Head of caudate nucleus (tissue), 42 donors: ENCODE measurements around the gene UBTD1.
"Not testable (repeated sequence)": the region's sequence is repeated elsewhere in the genome, so short reads cannot be mapped to it uniquely, and the experiment has no call there.

Experiments
- DNase-seq, 42 donors: peaks; one replicate each; pipeline versions ENCODE4 v3.0.0 to v3.0.0-alpha.2; 2020 to 2021; ENCODE audit warnings: mixed read lengths in 7 of 42
- intact Hi-C: fragments of 100-400 bp; cut with DNase I; formaldehyde crosslinking; loops from one replicate; pipeline ENCODE4 v1.15.0; 2022

UBTD1 gene

DNA sequence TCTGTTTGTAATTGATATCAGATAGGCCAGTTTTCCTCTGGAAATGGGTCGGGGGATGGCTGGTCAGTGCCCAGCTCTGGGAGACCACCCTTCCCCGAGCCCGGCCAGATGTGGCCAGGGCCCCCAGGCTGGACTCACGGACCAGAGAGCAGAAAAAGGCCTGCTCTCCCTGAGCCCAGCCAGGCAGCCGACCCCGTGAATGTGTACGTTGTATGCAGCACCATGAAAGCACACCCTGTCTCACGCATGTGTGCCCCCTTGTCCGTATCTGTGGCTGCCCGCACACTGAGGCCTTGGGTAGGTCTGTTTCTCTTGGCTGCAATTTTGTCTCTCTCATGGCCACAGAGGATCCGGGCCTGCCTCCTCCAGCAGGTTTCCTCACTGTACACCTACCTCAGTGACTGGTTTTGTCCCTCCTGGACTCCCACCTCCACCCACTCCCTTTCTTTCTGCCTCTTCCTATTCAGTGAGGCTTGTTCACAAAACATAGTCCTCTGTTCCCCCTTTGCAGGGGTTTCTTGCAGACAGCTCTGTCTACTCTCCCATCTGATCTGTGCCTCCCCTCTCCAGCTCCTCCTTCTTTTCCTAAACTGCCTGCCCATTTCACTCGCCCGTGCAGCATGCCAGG lies 50.2 kb downstream of the UBTD1 start:
- intact Hi-C loops = no loop called here
- DNase-seq = peak in 1 of 42 donors; percentile 22

DNA sequence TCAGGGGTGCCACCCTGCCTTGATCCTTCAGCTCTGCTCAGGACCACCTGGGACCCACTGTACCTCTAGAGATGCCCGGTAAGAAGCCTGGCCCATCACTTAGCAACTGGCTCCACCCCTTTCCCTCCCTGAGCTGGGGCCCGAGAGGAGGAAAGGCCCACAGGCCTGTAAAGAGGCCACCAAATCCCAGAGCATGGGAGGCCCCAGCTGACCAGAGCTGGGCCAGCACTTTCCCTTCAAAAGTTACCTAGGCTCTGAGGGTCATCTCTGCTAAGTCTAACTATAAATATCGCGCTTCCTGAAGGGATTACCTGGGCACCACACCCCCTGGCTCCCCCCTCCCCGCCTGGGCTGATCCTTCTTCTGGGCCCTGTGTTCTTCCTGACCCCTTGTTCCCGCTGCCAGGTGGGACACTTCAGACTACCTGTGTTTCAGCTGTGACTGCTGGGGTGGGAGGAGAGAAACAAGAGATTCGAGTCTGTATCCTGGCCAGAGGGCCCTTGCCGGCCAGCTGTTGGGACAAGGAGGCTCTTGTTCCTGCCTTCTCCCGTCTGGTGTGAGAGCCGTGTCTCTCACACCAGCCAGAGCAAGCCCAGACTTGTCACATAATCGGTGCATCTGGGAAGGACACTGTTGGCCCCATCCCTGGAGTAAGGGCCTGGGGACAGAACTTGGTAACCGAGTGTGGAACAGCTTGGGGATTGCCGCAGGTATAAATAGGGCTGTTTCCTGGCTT lies 51.0 kb downstream of the UBTD1 start:
- DNase-seq = peak; percentile 28 to 87 (median 70)
- intact Hi-C loops = loop anchor here (5.0 kb wide), 3 partner anchors 47 to 102 kb away; partner anchors contain the start of genes EXOSC1 and ZDHHC16

DNA sequence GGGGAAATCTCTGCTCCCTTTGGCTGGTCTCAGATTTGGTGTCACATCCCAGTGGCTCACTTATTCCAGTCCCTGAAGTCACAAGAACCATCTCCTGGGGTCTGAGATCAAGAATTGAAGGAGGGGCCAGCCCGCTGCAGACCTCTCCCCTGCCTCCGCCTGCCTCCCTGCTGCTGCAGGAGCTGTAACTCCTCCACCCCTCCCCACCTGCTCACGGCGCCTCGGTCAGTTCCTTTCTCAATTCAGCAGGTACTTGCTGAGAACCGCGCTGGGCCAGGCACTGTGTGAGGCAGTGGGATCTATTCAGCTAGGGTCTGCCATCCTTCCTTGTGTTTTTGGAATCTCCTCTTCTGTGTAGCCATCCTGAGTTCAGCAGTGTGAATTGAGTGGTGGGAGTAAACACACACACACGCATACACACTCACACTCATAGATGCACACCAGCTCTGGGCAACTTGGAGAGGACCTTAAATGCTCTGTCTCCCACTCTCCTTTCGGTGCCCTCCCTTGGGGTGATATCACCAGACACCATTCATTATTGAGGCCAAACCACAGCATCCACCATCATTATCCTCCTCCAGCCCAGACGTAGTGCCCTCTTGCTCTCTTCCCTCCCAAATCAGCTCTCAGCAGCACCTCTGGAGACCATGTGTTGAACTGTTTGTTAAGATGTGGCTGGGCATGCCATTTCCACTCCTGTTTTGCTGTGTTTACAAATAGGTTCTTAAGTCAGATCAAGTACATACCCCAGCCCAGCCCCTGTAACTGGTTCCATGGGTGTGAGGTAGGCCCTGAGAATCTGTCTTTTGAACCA lies 51.8 kb downstream of the UBTD1 start:
- intact Hi-C loops = loop anchor here (5.0 kb wide), 3 partner anchors 48 to 103 kb away; partner anchors contain the start of genes EXOSC1 and ZDHHC16
- peak in 1 of 42 donors; percentile 26 for DNase-seq

DNA sequence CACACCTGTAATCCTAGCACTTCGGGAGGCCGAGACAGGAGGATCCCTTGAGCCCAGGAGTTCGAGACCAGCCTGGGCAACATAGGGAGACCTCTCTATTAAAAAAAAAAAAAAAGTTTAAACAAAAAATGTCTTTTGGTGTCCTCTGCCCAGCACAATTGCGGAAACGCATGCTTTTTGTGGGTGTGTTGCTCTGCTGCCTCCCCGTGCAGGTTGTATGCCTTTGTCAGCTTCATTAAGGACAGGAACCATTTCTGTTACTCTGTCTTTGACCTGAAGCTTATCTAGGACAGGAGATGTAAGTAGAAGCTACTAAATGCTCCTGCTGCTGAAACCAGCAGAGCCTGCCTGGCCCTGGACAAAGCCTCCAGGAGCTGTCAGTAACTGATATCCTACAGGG lies 52.5 kb downstream of the UBTD1 start:
- no peak for DNase-seq
- intact Hi-C loops = loop anchor here (5.0 kb wide), 3 partner anchors 49 to 104 kb away; partner anchors contain the start of genes EXOSC1 and ZDHHC16

DNA sequence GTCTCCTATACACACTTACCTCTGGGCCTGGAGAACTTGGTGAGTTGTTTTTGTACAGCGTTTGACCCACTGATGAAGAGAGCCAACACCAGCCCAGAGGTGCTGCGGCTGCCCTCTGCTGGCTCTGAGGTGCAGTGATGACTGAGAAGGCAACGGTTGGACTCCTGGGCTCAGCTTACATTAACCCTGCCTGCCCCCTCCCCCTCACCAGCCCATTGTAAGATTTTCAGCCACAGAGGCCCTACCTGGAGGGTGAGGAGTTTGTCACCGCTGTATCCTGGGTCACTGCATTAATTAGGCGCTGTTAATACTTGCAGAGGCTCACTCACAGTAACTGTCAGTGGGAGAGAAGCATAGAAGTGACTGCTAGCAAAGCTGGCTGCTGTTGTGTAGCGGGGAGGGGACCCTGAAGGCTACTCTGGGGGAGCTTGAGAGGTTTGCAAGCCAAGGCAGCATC lies 54.9 kb downstream of the UBTD1 start:
- intact Hi-C loops = loop anchor here (5.0 kb wide), 3 partner anchors 51 to 106 kb away; partner anchors contain the start of genes EXOSC1 and ZDHHC16
- peak; percentile 49 to 89 (median 78) for DNase-seq

DNA sequence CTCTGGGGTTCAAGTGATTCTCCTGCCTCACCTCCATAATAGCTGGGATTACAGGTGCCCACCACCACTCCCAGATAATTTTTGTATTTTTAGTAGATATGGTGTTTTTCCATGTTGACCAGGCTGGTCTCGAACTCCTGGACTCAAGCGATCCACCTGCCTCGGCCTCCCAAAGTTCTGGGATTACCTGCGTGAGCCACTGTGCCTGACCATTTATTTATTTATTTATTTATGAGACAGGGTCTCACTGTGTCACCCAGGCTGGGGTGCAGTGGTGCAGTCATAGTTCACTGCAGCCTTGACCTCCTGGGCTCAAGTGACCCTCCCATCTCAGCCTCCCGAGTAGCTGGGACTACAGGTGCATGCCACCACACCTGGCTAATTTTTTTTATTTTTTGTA lies 55.6 kb downstream of the UBTD1 start:
- not testable (repeated sequence) for DNase-seq
- intact Hi-C loops = loop anchor here (5.0 kb wide), 3 partner anchors 52 to 107 kb away; partner anchors contain the start of genes EXOSC1 and ZDHHC16

DNA sequence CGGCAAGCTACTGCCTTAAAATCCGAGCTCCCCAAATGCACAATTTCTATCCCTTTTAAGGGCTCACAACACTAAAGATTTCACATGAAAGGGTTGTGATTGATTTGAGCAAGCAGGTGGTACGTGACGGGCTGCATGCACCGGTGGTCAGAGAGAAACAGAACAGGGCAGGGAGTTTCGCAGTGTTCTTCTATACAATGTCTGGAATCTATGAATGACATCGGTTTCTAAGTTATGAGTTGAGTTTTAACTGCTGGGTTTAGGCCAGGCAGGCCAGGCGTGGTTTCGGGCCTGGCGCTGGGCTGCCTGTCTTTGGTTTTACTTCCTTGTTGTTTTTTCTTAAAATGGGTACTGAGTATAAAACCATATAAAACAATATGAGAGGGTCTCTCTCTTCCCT lies 56.8 kb downstream of the UBTD1 start:
- intact Hi-C loops, DNase-seq: not testable (repeated sequence)

DNA sequence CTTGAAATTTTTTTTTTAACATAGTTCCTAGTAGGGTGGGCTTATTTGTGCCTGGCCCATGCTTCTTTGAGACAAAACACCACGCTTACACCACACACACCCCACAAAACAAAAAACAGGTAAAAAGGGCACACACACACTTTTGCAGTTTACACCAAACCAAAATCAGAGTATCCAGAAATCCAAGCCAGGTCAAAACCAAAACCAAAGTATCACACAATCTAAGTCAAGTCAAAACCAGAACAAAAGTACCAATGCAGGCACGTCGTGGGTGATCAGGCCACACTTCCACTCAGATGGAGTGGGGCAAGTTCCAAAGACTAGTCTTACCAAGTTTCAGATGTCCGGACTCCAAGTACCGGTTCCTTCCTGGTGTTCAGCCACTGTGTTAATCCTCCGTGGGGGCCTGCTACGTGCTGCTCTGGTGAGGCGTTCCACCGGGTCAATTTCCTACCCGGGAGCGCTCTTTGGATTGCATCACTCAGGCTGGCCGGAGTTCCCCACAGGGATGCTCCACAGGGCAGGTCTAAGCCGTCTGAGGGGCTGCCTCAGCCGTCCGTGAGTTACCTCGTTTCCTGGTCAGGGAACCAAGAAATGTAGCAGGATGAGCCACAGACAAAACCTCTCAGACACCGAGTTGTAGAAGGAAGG lies 62.1 kb downstream of the UBTD1 start:
- not testable (repeated sequence) for DNase-seq

DNA sequence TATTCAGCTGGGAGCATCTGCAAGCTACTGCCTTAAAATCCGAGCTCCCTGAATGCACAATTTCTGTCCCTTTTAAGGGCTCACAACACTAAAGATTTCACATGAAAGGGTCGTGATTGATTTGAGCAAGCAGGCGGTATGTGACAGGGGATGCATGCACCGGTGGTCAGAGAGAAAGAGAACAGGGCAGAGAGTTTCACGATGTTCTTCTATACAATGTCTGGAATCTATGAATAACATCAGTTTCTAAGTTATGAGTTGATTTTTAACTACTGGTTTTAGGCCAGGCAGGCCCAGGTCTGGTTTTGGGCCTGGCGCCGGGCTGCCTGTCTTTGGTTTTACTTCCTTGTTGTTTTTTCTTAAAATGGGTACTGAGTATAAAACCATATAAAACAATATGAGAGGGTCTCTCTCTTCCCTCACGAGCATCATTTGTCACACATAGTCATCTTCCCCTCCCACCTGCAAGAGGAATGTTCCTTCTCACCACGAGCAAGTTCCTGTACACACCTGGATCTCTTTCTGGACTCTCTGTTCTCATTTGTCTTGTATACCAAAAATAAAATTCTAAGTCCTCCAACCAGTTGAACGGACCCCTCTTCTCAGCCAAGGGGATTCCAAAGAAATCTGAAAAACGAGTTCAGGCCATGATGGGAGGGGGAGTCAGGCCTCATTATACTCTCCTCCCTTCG lies 62.8 kb downstream of the UBTD1 start:
- intact Hi-C loops, DNase-seq: not testable (repeated sequence)

More for the DNA sequence above, 62.1 kb downstream of the UBTD1 start:
- intact Hi-C loops = not testable (repeated sequence)

DNA sequence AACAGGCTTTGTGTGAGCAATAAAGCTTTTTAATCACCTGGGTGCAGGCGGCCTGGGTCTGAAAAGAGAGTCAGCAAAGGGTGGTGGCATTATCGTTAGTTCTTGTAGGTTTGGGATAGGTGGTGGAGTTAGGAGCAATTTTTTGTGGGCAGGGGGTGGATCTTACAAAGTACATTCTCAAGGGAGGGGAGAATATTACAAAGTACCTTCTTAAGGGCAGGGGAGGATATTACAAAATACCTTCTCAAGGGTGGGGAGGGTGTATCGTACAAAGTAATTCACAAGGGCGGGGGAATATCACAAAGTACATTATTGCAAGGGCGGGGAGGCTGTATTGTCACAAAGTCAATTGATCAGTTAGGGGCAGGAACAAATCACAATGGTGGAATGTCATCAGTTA lies 63.6 kb downstream of the UBTD1 start:
- DNase-seq, intact Hi-C loops: not testable (repeated sequence)

DNA sequence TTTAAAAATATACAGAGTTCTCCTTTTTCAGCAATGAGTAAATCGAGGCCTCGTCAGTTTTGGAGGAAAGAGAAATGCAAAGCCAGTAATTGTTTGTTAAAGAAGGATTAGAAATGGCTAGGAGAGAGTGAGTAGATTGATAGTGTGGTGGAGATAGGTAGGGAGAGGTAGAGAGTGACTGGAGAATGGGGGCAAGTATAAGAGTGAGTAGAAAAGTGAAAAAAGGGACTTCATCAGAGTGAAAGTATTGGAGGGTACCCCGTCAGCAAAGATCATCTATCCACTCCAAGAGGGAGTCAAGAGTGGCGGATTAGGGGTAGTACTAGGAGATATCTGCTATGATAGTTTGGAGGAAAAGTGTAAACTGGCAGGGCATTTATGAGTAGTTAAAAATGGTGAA lies 64.6 kb downstream of the UBTD1 start:
- intact Hi-C loops = no loop called here
- DNase-seq = no peak

DNA sequence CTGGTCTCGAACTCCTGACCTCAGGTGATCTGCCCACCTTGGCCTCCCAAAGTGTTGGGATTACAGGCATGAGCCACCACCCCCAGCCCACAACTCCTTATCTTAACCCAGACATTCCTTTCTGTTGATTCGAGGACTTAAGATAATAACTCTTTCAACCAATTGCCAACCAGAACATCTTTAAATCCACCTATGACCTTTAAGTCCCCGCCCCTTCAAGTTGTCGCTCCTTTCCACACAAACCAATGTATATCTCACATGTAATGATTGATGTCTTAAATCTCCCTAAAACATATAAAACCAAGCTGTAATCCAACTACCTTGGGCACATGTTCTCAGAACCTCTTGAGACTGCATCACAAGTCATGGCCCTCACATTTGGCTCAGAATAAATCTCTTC lies 66.1 kb downstream of the UBTD1 start:
- intact Hi-C loops = no loop called here
- no peak for DNase-seq

DNA sequence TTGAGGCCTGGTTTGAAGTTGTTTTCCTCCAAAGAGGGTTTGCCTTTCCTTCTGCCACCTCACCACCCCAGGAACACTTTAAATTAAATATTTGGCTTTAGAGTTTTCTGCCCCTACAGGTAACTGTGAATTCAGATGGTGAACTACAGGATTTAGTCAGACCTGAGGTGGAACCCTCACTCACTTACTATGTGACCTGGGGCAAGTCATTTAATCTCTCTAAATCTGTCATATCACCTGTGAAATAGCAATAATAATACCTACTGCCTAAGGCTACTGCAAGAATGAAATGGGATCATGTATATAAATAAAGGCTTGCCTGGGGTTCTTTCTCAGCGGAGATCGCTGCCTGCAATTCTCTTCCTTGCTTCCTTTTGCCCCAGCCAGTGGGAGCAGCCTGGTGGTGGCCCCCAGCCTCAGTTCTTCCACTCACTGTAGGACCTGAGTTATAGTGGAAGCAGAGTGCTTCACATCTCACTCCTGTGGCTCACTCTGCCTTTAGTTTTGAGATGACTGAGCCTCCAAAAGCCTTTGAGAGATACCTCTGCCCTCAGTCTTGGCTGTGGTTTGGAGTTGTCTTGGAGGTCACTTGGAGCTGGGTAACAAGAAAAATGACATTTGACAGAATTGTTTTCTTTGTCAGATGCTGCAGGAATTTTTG lies 67.7 kb downstream of the UBTD1 start:
- no peak for DNase-seq
- intact Hi-C loops = no loop called here

DNA sequence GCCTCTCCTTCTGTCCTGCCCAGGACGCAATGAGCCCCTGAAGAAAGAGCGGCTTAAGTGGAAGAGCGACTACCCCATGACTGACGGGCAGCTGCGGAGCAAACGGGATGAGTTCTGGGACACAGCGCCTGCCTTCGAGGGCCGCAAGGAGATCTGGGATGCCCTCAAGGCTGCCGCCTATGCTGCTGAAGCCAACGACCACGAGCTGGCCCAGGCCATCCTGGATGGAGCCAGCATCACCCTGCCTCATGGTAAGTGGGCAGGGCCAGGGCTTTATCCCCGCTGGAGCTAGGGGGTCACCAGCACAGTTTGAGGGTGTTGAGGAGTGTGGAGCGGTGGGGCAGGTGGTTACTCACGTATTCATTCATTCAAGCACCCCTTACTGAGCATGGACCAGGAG lies 69.2 kb downstream of the UBTD1 start:
- no peak for DNase-seq
- intact Hi-C loops = no loop called here

DNA sequence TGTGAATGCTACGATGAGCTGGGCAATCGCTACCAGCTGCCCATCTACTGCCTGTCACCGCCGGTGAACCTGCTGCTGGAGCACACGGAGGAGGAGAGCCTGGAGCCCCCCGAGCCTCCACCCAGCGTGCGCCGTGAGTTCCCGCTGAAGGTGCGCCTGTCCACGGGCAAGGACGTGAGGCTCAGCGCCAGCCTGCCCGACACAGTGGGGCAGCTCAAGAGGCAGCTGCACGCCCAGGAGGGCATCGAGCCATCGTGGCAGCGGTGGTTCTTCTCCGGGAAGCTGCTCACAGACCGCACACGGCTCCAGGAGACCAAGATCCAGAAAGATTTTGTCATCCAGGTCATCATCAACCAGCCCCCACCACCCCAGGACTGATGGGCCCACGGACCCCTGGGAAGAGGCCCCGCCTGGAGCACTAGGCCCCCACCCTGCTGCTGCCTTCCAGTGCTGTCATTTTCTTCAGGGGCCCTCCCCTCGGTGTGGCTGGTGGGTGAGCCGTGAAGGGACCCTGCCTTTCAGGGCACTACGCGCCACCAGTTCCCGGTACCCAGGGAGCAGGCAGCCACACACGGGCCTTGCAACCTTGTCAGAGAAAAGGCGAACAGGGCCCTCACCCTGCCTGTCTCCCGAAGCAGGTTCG lies 71.5 kb downstream of the UBTD1 start:
- intact Hi-C loops = loop anchor here (5.0 kb wide), 1 partner anchor 37 kb away; no protein-coding TSS in a partner anchor
- no peak for DNase-seq

DNA sequence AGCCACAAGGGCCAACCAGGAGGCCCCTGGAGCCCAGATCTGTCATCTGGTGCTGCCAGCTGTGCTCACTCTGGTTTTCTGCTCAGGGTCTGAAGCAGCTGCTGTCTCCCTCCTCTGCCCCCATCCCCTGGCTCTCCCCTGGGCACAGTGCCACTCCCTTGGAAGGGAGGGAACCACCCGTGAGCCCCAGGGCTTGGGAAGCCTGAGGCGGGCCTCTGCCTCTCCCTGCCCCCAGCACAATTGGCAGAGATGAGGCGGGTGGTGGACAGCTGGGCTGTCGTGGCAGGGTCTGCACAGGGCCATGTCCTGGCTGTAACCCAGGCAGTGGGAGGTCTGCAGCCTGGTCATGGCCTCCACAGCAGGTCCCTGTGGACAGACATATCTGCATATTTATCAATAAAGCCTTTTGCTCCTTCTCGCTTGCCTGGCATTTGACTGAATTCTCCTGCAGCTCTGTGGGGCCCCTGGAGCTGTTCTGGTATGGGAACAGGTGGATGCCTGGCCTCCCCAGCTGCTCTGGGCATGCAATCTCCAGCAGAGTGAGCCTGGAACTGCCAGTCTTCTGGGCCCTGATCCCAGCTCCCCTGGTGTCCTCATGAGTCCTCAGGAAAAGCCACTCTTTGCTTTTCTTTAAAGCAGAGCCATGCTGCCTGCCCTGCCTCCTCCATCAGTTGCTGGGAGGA lies 72.2 kb downstream of the UBTD1 start:
- DNase-seq = peak in 7 of 42 donors; percentile 18 to 43 (median 22)
- intact Hi-C loops = loop anchor here (5.0 kb wide), 1 partner anchor 36 kb away; no protein-coding TSS in a partner anchor
